Measurements from ENCODE around the gene TOR4A. TPM values are rescaled to one million over a fixed set of nuclear protein-coding genes. Genes with fewer than 3 reads are reported as not detected.

The TOR4A gene
- total RNA-seq, 1 experiment from 2014 or later: 37.1 TPM

- H3K4me3 ChIP-seq (ENCODE audit: low read depth in 2 of 2, low read length in 2 of 2): no peak overlapping the region
- TF ChIP-seq REST (IDR thresholded peaks at IDR 0.05; ENCODE audit: insufficient read depth in 1 of 2, low read depth in 2 of 2, low read length in 1 of 2): no peak
- TF ChIP-seq CTCF (IDR thresholded peaks at IDR 0.05): no peak
- intact Hi-C loops (cut with micrococcal nuclease; ENCODE audit: unreplicated experiment): no loop called here
- BruUV-seq (replicated peaks): no TSS peak
- H3K4me1 ChIP-seq (ENCODE audit: control insufficient read depth, insufficient read depth, low read length): peaks cover 26% of the 10 kb centered on the region
- CTCF ChIA-PET: interaction anchor here (0.7 kb wide), 1 partner anchor 168 kb away, joined by 8 read pairs; no protein-coding TSS in a partner anchor
- no peak overlapping the region for H3K27ac ChIP-seq (ENCODE audit: low read length)
- no peak for ATAC-seq
- POLR2A ChIA-PET: no interaction called here
- H3K27me3 ChIP-seq (ENCODE audit: control insufficient read depth, insufficient read depth, low read length): no peaks in the 10 kb centered on the region
- no peaks in the 10 kb centered on the region for H3K36me3 ChIP-seq (ENCODE audit: control insufficient read depth, insufficient read depth, low read length)
- no peaks in the 10 kb centered on the region for H3K9me3 ChIP-seq (ENCODE audit: control insufficient read depth, insufficient read depth, low read depth, low read length)
- no peak for DNase-seq (ENCODE audit: low read depth, low spot score)
- in situ Hi-C loops (cut with HindIII; ENCODE audit: low pct_unique_long_range_greater_than_20kb, low sequenced_read_pairs): no loop called here
Observed at GRCh38 chr9:137234055-137234697, 43.4 kb upstream of the TOR4A start.

- no peak for ATAC-seq
- Histone ChIP-seq H3K4me3 (ENCODE audit: low read depth in 2 of 2, low read length in 2 of 2) (no peak overlapping the region), H3K4me1 (ENCODE audit: control insufficient read depth, insufficient read depth, low read length) (peaks cover 26% of the 10 kb centered on the region), H3K36me3 (ENCODE audit: control insufficient read depth, insufficient read depth, low read length) (no peaks in the 10 kb centered on the region), H3K27me3 (ENCODE audit: control insufficient read depth, insufficient read depth, low read length) (no peaks in the 10 kb centered on the region), H3K9me3 (ENCODE audit: control insufficient read depth, insufficient read depth, low read depth, low read length) (no peaks in the 10 kb centered on the region), H3K27ac (ENCODE audit: low read length) (no peak overlapping the region)
- no peak for DNase-seq (ENCODE audit: low read depth, low spot score)
- ChIA-PET CTCF (no interaction called here), POLR2A (no interaction called here)
- intact Hi-C loops (cut with micrococcal nuclease; ENCODE audit: unreplicated experiment) (no loop called here), in situ Hi-C loops (cut with HindIII; ENCODE audit: low pct_unique_long_range_greater_than_20kb, low sequenced_read_pairs) (no loop called here)
- TF ChIP-seq REST (IDR thresholded peaks at IDR 0.05; ENCODE audit: insufficient read depth in 1 of 2, low read depth in 2 of 2, low read length in 1 of 2) (no peak), SIN3A (IDR thresholded peaks at IDR 0.05; ENCODE audit: borderline replicate concordance, insufficient read depth, low read depth, low read length) (no peak), TCF7L2 (IDR thresholded peaks at IDR 0.05; ENCODE audit: low read depth, low read length) (no peak)
- BruUV-seq (replicated peaks): no TSS peak
Observed at GRCh38 chr9:137234758-137235423, 42.6 kb upstream of the TOR4A start.
